Esophagus muscularis mucosa (tissue), 4 donors: Measurements from ENCODE around the gene CRYBG1. TPM values are rescaled to one million over a fixed set of nuclear protein-coding genes. Genes with fewer than 3 reads are reported as not detected.
"Not testable (repeated sequence)": the region's sequence is repeated elsewhere in the genome, so short reads cannot be mapped to it uniquely, and the experiment has no call there.

Experiments
- DNase-seq: peaks from one replicate; pipeline ENCODE4 v3.0.0-alpha.2; 2017; ENCODE audit errors: extremely low spot score
- H3K27ac ChIP-seq, 4 donors: fragments of 200-600 bp; sonication (generic); replicated peaks in 1 of 4; 1 replicate in 3 of 4; 2 replicates in 1 of 4; pipeline ENCODE4 v1.5.1; 2016 to 2019; ENCODE audit warnings: mild to moderate bottlenecking in 1 of 4
- H3K27me3 ChIP-seq, 4 donors: fragments of 200-600 bp; sonication (generic); one replicate each; pipeline versions ENCODE4 v1.5.1 to v1.6.0; 2016 to 2019
- H3K36me3 ChIP-seq, 4 donors: fragments of 200-600 bp; sonication (generic); one replicate each; pipeline ENCODE4 v1.5.1; 2016 to 2019
- H3K4me1 ChIP-seq, 4 donors: fragments of 200-600 bp; sonication (generic); one replicate each; pipeline ENCODE4 v1.5.1; 2016 to 2019
- H3K4me3 ChIP-seq, 4 donors: fragments of 200-600 bp; sonication (generic); 1 replicate in 2 of 4; 2 replicates in 2 of 4; pipeline ENCODE4 v1.5.1; 2016 to 2019; ENCODE audit warnings: mild to moderate bottlenecking in 4 of 4, moderate library complexity in 1 of 4
- H3K9me3 ChIP-seq, 4 donors: fragments of 200-600 bp; sonication (generic); 1 replicate in 3 of 4; 2 replicates in 1 of 4; pipeline ENCODE4 v1.5.1; 2016 to 2019
- CTCF ChIP-seq, 3 experiments: fragments of 200-600 bp in 2 of 3; fragments of 450-650 bp in 1 of 3; sonication (generic) in 2 of 3; IDR thresholded peaks; one replicate each; pipeline ENCODE4 v1.5.1; 2017 to 2019; ENCODE audit warnings: antibody characterized with exemption in 3 of 3, mild to moderate bottlenecking in 2 of 3, moderate library complexity in 1 of 3
- EP300 ChIP-seq: sonication (generic); formaldehyde crosslinking; IDR thresholded peaks from one replicate; pipeline ENCODE4 v1.6.1; 2017; ENCODE audit warnings: antibody characterized with exemption
- POLR2A ChIP-seq: fragments of 450-650 bp; IDR thresholded peaks from one replicate; pipeline ENCODE4 v1.6.1; 2017; ENCODE audit warnings: antibody characterized with exemption, moderate library complexity, mild to moderate bottlenecking, low read depth
- POLR2AphosphoS5 ChIP-seq, 2 donors: sonication (generic); formaldehyde crosslinking; IDR thresholded peaks; one replicate each; pipeline ENCODE4 v1.6.1; 2017; ENCODE audit warnings: antibody characterized with exemption in 2 of 2
- WGBS: methylation state at CpG from one replicate; pipeline ENCODE4 v1.1.5; 2018; 5-methylcytosine and 5-hydroxymethylcytosine counted together
- intact Hi-C: fragments of 100-400 bp; cut with DNase I; formaldehyde crosslinking; loops from one replicate; pipeline ENCODE4 v1.15.1; 2023
- total RNA-seq, 4 donors: library from RNA; depleted of rRNA; stranded (reverse); fragments of >200 nt; gene quantifications; one replicate each; pipeline versions ENCODE4 v1.1.0 to v1.2.1, GENCODE V29; 2016

The CRYBG1 gene
- total RNA-seq, 4 donors from 2014 or later = 2.1 to 4.5 (median 3.6) TPM

GRCh38 chr6:106513808-106514582 lies 153.5 kb downstream of the CRYBG1 start:
- Histone ChIP-seq H3K36me3 (no peaks in the 10 kb centered on the region), H3K4me3 (peak overlapping the region in 3 of 4 donors; percentile 66 to 84 (median 73)), H3K27ac (peak overlapping the region in 2 of 4 donors; percentile 8 to 13), H3K27me3 (peaks cover 6 to 45% (median 35%) of the 10 kb centered on the region in 4 donors), H3K9me3 (no peaks in the 10 kb centered on the region), H3K4me1 (peaks cover 30 to 45% (median 35%) of the 10 kb centered on the region in 4 donors)
- DNase-seq = no peak
- intact Hi-C loops = loop anchor here (5.0 kb wide), 1 partner anchor 38 kb away; no protein-coding TSS in a partner anchor
- no peak for TF ChIP-seq EP300
- TF ChIP-seq CTCF (IDR thresholded peaks at IDR 0.05) = no peak
- TF ChIP-seq POLR2AphosphoS5 (IDR thresholded peaks at IDR 0.05) = no peak
- TF ChIP-seq POLR2A = no peak
- 56% methylated on average over 3 of the region's 3 CpGs for WGBS

GRCh38 chr6:106514583-106514885 lies 154.0 kb downstream of the CRYBG1 start:
- Histone ChIP-seq H3K27me3 (peaks cover 6 to 39% (median 32%) of the 10 kb centered on the region in 4 donors), H3K36me3 (no peaks in the 10 kb centered on the region), H3K27ac (no peak overlapping the region), H3K4me3 (no peak overlapping the region), H3K9me3 (no peaks in the 10 kb centered on the region), H3K4me1 (peaks cover 30 to 43% (median 33%) of the 10 kb centered on the region in 4 donors)
- intact Hi-C loops = loop anchor here (5.0 kb wide), 1 partner anchor 38 kb away; no protein-coding TSS in a partner anchor
- DNase-seq = no peak
- no peak for TF ChIP-seq POLR2AphosphoS5 (IDR thresholded peaks at IDR 0.05)
- no peak for TF ChIP-seq CTCF (IDR thresholded peaks at IDR 0.05)
- no peak for TF ChIP-seq POLR2A
- TF ChIP-seq EP300 = no peak
- WGBS = 89% methylated on average over 2 of the region's 2 CpGs

- intact Hi-C loops = not testable (repeated sequence)
Measured at GRCh38 chr6:106515582-106515981, 155.1 kb downstream of the CRYBG1 start.

GRCh38 chr6:106516616-106517015 lies 156.1 kb downstream of the CRYBG1 start:
- intact Hi-C loops = no loop called here
- no peak for DNase-seq
- no peak for TF ChIP-seq EP300
- TF ChIP-seq POLR2AphosphoS5 (IDR thresholded peaks at IDR 0.05) = no peak
- no peak for TF ChIP-seq POLR2A
- TF ChIP-seq CTCF (IDR thresholded peaks at IDR 0.05) = no peak
- Histone ChIP-seq H3K27ac (no peak overlapping the region), H3K36me3 (no peaks in the 10 kb centered on the region), H3K4me1 (peaks cover 9 to 22% (median 12%) of the 10 kb centered on the region in 4 donors), H3K27me3 (peaks cover 2 to 20% (median 14%) of the 10 kb centered on the region in 4 donors), H3K9me3 (no peaks in the 10 kb centered on the region), H3K4me3 (no peak overlapping the region)
- 57% methylated on average over 4 of the region's 4 CpGs for WGBS

More at GRCh38 chr6:106515582-106515981, 155.1 kb downstream of the CRYBG1 start:
- not testable (repeated sequence) for H3K9me3 ChIP-seq, H3K4me3 ChIP-seq, DNase-seq, H3K36me3 ChIP-seq, H3K27ac ChIP-seq
- 98% methylated on average over 3 of the region's 3 CpGs for WGBS
- H3K4me1 ChIP-seq = peaks cover 20 to 32% (median 22%) of the 10 kb centered on the region in 4 donors
- peaks cover 6 to 29% (median 22%) of the 10 kb centered on the region in 4 donors for H3K27me3 ChIP-seq

DNA sequence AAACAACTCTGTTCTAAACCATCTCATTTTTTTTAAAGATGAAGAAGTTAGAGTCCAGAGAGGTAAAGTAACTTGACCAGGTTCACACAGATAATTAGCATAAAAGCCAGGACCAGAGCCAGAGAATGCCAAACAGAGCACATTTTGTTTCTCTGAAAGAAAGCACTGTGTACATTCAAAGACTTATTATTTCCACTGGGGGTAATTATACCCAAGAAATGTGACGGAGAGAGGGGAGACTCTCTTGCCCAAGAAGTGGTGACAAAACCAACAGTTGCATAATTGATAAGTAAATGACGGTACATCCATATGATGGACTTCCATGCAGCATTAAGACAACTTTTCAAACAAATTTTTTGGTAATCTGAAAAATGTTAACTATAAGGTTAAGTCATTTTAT lies 157.2 kb downstream of the CRYBG1 start:
- peaks cover 0 to 9% (median 3%) of the 10 kb centered on the region in 4 donors for H3K27me3 ChIP-seq
- H3K4me1 ChIP-seq = peaks cover under 1 to 11% (median 3%) of the 10 kb centered on the region in 4 donors
- intact Hi-C loops = no loop called here
- DNase-seq = no peak
- no peaks in the 10 kb centered on the region for H3K9me3 ChIP-seq
- WGBS = 64% methylated on average over 2 of the region's 2 CpGs
- no peak overlapping the region for H3K4me3 ChIP-seq
- TF ChIP-seq POLR2AphosphoS5 (IDR thresholded peaks at IDR 0.05) = no peak
- TF ChIP-seq EP300 = no peak
- TF ChIP-seq CTCF (IDR thresholded peaks at IDR 0.05) = no peak
- TF ChIP-seq POLR2A = no peak
- H3K36me3 ChIP-seq = no peaks in the 10 kb centered on the region
- no peak overlapping the region for H3K27ac ChIP-seq
